GM12801 (cell line): ENCODE data around the gene ARHGDIG.

Experiments
- TF ChIP-seq, protein P1 (sequence below): IDR thresholded peaks from one replicate; pipeline ENCODE4 v1.5.1; 2011; ENCODE audit warnings: control low read depth; ENCODE audit not compliant: insufficient read length; ENCODE audit errors: extremely low read depth

The ARHGDIG gene

DNA sequence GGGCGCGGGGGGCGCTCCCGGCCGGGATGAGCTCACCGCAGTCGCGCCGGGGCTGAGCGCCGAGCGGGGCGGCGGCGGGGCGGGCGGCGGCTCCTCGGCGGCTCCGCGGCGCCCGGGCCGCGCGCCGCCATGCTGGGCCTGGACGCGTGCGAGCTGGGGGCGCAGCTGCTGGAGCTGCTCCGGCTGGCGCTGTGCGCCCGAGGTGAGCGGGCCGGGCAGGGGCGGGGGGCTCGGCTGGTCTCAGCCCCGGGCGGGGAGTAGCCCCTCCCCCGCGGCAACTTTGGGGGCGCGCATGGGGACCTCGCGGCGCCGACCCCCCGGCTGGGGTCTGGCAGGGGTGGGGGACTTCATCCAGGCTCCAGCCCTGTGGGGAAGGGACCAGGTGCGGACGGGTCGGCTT is at the start of gene ARHGDIG:
TSS of gene ARHGDIG (plus strand) at position 40 of the 400 bp plus-strand sequence. CDS start at position 130, 90 bp downstream.
- TF ChIP-seq, protein P1, sequence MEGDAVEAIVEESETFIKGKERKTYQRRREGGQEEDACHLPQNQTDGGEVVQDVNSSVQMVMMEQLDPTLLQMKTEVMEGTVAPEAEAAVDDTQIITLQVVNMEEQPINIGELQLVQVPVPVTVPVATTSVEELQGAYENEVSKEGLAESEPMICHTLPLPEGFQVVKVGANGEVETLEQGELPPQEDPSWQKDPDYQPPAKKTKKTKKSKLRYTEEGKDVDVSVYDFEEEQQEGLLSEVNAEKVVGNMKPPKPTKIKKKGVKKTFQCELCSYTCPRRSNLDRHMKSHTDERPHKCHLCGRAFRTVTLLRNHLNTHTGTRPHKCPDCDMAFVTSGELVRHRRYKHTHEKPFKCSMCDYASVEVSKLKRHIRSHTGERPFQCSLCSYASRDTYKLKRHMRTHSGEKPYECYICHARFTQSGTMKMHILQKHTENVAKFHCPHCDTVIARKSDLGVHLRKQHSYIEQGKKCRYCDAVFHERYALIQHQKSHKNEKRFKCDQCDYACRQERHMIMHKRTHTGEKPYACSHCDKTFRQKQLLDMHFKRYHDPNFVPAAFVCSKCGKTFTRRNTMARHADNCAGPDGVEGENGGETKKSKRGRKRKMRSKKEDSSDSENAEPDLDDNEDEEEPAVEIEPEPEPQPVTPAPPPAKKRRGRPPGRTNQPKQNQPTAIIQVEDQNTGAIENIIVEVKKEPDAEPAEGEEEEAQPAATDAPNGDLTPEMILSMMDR = no peak

DNA sequence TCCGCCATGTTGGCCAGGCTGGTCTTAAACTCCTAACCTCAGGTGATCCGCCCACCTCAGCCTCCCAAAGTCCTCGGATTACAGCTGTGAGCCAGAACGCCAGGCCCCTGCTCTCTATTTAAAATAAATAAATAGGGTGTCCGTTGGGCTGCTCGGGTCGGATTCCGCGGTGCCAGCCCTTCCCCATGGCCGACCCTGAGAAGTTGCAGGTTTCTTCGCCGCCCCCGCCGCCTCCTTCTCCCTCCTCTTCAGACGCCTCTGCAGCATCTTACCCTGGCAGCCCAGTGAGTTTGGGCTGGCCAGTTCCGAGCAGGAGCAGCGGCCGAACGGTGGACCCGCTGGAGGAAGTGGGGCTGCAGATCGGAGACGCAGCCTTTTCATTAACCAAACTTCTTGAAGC is 49.4 kb upstream of the ARHGDIG start:
- TF ChIP-seq, protein P1 = no peak

DNA sequence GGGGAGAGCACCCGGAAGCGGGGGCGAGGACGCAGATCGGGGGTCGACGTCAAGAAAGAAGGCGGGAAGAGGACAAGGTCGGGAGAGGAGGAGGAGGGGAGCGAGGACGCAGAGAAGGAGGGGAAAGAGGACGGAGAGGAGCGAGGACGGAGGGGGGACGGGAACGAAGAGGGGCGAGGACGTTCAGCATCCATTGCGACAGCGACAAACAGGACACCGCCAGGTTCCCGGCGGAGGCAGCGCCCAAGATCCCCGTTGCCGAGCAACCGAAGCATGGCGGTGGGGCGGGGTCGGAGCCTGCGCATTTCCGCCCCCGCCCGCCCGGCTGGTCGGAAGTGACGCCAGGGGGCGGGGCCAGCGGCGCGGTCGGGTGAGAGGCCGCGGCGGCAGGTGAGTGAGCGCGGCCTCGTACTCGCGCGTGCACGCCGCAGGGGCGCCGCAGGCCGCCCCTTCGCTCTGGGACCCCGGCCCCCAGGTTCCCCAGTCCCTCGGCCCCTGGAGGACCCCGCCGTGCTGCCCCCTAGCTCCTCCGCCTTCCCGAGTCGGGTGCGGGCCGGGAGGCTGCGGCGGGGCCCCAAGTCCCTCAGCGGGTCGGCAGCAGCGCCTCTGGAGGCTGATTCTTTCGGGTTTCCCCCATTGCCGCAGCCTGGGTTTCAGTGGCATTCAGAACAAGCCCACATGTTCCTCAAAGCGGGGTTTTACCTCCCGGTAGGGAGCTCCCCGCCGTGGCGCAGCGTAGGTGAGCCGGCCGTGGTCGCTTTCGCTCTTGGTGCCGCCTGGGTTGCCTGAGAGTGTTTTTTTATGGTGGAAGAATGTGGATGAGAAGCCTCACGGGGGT is 45.7 kb upstream of the ARHGDIG start, which contains the start of gene FAM234A:
TSS of gene FAM234A (plus strand) at position 354 of the 838 bp plus-strand sequence. CDS start 19,593 bp downstream, outside the sequence.
- TF ChIP-seq, protein P1 = no peak

DNA sequence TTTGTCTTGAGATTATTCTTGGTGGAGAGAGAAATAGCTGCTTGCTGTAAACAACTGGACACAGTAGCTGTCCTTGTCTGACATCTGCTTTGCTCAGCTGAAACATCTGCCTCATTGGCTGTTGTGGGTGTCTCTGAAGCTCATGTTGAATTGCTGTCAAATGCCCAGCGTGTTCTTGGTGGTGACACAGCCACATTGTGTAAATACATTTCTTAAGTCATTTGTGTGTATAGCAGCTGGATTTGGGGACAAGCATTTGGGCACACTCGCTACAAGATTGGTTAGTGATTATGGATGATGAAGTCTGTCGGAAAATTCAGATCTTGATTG is 40.5 kb upstream of the ARHGDIG start:
- TF ChIP-seq, protein P1 = no peak

DNA sequence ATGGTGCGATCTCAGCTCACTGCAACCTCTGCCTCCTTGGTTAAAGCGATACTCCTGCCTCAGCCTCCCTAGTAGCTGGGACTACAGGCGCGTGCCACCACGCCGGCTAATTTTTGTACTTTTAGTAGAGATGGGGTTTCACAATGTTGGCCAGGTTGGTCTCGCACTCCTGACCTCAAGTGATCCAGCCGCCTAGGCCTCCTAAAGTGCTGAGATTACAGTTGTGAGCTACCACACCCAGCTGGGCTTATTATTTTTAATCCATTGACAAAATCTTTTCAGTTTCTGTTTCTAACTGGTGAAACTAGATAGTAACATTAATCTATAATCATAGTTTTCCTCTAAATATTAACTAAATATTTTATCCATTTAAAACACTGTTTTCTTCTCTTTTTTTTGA is 39.8 kb upstream of the ARHGDIG start:
- TF ChIP-seq, protein P1 = no peak

DNA sequence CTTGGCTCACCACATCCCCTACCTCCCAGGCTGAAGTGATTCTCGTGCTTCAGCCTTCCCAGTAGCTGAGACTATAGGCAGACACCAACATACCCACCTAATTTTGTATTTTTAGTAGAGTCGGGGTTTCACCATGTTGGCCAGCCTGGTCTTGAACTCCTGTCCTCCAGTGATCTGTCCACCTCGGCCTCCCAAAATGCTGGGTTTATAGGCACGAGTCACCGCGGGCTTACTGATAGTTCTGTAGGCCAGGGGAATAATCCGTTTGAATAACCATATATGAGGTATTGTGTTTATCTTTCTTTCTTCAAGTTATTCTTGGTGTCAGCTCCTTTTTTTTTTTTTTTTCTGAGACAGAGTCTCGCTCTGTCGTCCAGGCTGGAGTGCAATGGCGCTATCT is 38.1 kb upstream of the ARHGDIG start:
- TF ChIP-seq, protein P1 = no peak

DNA sequence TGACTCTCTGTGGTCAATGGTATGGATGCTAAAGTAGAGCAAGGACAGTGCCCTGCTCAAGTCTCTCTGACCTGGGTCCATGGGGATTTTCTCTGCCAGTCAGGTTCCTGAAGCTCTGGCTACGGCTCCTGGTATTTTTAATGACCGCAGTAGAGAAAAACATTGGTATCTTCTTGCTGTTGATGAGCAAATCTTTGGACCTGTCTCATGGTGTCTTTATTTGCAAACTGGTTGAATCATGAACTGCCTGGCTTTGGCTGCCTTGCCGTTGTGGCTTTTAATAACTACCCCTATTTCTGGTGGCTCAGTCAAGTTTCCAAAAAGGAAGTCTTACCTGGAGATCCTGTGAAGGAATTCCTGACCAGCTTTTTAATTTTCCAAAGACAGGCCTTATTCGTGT is 37.0 kb upstream of the ARHGDIG start:
- TF ChIP-seq, protein P1 = no peak
